Measurements from ENCODE around the gene TUFT1.

Gene TUFT1

DNA sequence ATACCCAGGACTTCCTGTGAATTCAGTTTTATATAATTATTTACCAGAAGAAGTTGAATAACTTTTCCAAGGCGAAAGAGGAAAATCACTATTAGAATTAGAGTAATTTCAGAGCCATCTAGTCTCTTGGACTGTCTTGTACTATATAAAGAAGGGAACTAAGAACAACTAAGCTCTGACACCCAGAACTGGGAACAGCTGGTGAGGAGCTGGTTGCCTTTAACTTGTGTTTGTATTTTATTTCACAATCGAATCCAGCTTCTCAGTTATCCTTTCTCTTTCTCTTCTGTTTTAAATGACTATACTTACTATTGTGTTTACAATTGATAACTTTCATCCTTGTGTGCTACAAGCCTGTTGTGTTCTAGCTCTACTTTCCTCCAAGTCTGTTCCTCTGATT, 80.2 kb downstream of the TUFT1 start:
- no peak for DNase-seq

DNA sequence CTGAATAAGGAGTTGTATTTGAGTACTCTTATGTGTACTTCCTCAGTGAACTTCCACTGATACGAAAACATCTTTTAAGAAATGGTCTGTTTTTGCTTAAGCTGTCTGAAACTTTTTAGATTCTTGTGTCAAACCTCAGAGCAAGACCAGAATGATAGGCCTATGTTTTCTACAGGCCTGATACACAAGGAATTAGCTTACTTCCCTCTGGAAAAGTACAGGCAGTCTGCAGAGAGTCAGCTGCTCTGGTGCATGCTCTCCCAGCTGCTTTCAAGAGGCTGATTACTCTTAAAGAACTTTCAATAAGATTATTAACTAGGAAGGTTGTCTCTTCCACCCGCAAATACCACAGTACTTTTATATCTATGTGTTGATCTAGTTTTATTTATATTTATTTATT, 81.2 kb downstream of the TUFT1 start:
- DNase-seq = no peak

DNA sequence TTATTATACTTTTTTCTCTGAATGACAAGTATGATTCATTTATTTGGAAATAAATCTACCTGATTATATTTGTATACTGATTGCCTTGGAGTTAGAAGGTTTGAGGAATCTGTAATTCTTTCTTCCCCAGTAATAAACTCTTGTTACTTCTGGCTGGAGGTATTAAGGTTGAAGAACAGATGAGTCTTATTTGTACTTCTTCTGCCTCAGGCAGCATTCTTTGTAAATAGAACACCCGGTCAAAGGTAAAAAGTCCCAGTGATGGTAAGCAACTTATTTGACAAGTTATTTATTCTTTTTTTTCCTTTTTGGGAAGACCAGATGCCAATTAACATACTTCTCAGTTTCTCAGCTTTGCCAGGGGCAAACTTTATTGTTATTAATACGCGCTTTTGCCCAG, 84.7 kb downstream of the TUFT1 start:
- DNase-seq = no peak

DNA sequence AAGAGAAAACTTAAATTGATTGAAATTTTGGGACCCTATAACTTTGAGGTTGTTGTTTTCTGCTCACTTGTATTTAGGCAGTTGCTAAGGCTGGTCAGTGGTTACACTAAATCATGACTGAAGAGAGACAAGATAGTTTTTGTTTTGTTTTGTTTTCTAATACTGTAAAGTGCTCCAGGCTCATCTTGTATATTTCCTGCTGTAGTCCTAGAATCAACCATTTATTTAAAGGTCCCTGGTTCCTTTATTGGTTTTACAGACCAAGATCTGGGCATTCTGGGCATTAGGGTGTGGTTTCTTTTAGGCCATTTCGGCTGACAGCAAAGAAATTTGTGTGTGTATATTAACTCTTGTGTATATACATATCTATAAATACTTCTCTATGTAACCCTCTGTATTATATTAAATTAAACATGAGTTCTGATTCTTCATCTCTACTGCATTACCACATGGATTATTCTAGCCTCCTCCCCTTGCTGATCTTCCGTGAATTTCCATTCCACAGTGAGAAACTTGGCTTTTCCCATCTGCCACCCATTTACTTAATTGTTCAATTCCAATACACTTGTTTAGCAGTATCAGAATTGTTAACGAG, 86.7 kb downstream of the TUFT1 start:
- DNase-seq = no peak

DNA sequence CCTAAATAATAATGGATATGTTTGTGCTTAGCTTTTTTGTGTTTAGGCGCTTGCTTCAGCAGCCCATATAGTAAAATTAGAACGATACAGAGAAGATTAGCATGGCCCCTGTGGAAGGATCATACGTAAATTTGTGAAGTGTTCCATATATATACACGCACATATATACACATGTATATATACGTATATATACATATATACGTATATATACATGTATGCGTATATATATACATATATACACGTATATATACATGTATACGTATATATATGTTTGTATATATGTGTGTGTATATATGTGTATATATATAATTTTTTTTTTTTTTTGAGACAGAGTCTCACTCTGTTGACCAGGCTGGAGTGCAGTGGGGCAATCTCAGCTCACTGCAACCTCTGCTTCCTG, 89.2 kb downstream of the TUFT1 start:
- no peak for DNase-seq

Data from NCI-H2029 treated with DMSO at 0.1 percent for 48 hours (cell line).